HPDE6-E6E7 (cell line): ENCODE results near the gene ATXN3L.

Source experiments
- DNase-seq: peaks from one replicate; pipeline ENCODE4 v3.0.0; 2011; ENCODE audit warnings: missing footprints; ENCODE audit errors: extremely low spot score

The ATXN3L gene

DNA sequence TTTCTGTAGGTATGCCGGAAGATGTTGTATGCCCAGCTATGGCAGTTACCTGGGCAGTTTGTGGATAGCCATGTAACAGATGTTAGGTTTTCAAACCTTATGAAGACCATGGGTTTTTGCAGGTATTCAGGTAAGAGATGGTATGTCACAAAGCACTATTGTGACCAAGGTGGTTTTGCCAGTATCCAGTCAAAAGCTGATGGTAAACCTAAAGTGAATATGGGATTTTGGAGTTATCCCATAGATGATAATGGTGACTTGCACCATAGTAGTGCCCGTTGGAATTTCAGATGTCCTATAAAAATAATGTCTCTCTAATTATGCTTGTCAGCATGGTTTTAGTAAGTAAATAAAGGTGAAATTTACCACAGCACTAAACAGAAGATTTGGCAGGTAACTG lies at the start of gene ATXN3L:
Gene ATXN3L, minus strand, starts transcription at position 101 of the 400 bp plus-strand sequence. CDS start 119 bp downstream, outside the sequence.
- DNase-seq, result no peak

DNA sequence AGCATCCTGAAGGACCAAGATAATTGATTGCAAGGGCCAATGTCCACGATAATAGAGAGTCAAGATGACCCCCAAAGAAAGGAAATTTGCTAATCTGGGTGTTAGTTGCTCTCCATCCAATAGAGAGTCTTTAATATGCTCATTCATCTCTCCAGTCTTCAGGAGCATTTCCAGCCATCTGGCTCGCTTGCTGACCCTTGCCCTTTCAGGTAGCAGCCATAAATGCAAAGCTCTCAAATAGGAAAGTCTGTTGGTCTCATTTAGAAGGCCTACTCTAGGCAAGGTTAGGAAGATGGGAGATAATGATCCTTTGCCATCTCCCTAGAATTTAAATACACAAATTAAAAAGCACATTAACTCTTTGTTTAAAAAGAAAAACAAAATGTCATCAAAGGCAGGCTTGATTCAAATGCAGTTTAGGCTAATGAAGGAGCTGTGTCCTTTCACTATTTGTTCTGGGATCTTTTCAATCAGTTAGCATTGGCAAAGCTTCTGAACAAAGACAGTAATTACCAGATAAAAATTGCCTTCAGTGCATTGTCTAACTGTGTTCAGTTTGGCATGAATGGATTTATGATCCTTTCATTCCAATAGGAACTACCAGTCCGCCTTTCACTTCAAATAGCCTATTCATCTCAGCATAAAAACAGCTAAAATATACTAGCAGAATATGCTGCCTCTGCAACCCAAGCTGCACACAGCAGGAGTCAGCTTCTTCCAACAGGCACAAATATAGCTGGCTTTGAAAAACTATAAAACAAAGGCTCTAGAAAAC lies 49.6 kb upstream of the ATXN3L start:
- no peak for DNase-seq

DNA sequence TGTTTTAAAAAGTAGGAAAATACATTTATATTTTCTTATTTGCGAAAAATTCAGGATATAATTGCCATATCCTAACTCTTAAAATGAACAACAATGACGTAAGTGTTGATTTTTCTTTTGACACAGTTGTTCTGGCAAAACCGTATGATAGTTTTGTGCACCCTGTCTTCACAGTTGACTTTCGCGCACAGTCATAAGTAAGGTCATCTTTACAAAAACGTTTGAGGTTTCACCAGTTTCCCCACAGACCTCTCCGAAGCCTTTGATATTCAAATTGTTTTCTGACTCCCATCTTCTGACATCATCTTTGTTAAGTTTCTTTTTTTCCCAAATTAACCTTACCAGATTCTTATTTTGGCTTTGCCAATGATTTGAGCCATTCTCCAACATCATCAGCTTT lies 48.1 kb upstream of the ATXN3L start:
- no peak for DNase-seq

DNA sequence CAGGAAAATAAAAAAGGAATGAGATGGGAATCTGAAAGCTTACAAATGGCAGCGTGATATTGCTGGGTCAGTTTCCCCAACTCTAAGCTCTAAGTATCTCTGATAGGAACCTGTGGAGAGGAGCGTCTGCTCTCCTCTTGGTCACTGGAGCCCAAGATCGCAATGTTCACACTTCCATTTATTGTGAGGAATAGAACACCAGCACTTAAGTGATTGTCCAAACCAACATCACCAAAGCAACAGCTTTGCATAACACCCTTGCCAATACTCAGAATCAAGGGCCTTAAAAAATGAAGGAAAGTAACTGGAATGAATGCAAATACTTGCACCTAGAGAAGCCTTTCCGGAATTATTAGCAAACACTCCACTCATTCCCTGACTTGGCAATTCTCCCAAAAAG lies 46.8 kb upstream of the ATXN3L start:
- DNase-seq, result no peak

DNA sequence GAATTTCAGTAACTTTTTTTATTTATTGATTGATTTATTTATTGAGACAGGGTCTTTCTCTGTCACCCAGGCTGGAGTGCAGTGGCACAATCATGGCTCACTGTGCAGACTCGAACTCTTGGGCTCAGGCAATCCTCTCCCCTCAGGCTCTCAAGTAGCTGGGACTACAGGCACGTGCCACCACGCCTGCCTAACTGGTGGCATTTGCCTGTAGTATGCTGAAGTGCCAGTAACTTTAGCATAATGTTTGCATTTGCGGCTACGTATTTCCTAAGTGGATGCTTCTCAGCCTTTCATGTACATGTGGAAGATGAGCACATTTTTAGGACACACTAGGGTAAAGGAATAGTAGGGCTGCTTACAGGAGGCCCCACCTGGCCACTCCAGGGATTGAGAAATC lies 45.3 kb upstream of the ATXN3L start:
- no peak for DNase-seq

DNA sequence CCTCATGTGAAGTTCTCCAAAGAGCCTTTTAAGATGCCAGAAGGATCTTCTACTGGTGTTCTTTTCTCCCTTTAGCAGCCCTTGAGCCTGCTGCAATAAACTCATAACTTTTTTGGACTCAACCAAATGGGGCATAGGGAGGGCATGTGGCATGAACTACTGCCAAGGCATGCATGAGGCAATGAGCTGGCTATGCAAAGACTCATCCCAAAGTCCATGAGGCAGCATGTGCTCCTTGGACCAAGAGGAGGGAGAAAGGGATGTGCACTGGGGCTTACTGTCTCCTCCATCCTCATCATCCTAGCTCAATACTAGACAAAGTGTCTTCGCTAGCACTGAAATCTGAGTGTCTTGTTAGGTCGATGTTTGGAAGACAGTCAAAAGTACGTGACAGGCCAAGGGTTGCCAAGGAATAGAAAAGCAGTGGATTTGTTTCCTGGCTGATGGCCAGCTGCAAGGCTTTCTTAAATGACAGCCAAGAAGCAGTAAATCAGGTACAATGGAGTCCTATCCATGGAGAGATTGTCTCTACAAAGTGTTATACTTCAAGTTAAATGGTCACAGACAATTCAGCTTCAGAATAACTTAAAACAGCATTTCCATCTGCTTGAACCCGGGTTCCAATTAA lies 44.5 kb upstream of the ATXN3L start:
- DNase-seq, result no peak

DNA sequence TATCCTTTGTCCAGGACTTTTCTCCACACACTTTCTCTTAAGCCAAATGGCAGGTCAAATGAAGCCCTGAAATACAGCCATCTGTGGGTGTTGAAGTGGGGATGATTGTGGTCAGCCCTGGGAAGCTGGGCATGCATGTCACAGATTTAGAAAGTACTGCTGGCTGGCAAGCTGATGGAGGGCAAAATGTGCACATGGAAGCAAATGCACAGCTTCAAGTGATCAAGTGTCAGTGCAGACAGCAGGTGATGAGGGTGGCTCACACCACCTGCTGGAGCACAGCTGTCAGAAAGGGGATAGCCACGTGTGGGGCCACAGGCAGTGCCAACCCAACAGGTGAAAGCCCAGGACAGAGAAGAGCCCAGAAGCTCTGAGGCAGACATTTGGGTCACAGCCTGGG lies 40.3 kb upstream of the ATXN3L start:
- DNase-seq, result no peak

DNA sequence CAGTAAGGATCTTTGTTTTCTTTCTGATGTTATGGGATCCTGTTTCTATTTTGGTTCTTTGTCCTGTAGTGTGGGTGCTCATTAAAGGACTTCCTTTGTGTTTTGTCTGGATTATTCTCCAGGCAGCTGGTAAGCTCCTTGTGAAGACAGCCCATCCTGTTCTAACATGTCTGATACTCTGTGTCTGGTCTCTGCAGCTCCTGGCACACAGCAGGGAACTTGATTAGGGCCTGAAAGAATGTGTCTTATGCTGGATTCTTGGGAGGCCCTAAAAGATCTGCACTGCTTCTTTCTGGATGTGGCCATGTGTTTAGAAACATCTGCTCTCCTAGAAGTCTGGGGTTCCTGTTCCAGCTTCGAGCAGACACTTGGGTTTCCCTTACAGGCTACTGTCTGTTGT lies 38.1 kb upstream of the ATXN3L start:
- DNase-seq, result peak; percentile 51

DNA sequence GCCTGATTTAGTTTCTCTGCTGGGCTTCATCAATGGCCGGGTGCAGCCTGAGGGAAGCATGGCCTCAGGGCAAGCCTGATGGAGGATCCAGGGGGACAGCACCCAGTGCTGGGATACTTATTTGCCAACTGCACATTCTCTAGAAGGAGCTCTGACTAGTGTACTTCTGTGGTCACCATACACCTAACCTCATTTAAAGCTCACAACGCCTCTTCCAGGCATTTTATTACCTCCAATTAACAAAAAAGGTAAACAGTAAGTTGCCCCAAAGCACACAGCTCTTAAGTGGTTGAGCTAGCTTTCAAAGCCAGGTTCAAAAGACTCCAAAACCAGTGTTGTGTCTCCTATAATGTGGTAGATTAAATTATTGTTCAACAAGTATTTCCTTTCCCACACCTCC lies 26.8 kb upstream of the ATXN3L start:
- DNase-seq, result no peak

DNA sequence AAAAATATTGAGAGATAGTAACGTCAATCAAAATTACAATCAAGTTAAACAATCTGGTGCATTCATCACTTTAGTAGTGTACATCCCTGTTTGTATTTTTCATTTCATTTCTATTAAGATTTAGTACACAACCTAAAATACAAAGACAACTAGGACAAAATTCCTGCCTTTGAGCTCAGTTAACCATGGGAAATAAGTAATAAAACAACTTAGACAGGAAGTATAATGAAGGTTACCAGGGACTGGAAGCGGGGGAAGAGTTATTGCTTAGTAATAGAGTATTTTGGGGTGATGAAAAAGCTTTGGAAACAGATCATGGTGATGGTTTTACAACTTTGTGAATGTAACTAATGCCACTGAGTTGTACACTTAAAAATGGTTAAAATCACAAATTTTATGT lies 25.6 kb upstream of the ATXN3L start:
- no peak for DNase-seq

DNA sequence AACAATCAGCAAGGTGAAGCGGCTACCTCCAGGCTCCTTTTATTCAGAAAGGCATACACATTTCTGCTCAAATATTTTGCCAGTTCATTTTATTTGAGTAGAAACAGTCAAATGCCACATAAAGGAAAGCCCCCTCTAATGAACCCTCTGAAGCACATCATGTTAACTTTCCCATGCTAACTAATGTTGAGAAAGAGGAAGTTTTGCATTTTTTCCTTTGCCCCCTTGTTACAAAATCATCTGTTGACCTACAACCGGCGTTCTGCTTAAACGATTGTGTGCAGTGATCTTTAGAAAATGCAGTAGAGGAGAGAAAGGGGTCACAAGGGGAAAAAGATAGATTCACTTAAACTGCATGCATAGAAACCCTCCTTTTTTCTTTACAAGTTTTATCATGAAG lies 25.2 kb upstream of the ATXN3L start:
- no peak for DNase-seq

DNA sequence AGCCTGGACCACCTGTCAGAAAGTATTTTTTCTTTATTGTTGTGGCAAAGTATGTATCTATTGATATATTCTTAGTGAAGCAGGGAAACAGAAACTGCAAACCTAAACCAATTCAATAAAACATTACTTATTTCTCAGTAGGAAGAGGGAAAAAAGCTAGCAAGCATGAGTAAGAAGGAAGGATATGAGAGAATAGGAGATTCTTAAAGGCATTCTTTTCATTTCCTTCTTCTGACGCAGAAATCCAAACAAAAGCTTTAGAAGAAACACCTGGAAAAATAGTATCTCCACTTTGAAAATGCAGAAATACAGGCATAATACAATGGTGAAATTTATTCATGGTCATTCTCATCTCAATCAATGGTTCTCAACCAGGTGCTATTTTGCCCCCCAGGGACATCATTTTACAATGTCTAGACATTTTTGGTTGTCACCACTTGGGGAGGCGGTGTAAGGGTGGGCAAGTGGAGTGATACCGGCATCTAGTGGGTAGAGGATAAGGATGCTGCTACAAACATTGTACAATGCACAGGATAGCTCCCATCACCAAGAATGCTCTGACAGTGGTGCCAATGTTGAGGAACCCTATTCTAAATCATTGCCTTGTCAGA lies 21.7 kb upstream of the ATXN3L start:
- DNase-seq, result no peak

DNA sequence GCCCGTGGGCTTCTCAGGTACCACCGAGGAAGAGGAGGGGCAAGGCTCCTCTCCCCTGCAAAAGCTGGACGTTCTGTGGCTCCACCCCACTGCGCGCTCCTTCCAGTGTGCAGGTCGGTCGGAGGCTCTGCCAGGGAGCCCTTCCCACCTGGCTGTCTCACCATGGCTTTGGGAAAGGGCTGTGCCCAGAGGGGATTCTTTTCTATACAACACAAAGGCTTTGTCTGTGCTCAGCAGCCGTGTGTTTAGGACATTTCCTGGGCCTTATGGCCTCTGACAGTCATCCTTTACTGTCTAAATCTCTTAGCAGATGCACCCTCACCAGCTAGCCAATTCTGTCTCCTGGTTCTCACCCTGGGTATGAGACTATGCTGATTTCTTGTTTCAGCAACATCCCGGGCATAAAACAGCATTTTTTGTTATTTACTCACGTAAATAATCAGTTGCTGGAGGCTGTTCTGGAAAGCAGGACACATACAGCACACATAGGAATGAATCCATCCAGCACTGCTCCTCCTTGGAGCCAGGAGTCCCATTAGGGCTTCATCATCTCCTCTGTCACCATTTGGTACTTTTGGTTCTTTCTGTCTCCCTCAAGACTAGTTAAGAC lies 20.4 kb upstream of the ATXN3L start:
- no peak for DNase-seq

DNA sequence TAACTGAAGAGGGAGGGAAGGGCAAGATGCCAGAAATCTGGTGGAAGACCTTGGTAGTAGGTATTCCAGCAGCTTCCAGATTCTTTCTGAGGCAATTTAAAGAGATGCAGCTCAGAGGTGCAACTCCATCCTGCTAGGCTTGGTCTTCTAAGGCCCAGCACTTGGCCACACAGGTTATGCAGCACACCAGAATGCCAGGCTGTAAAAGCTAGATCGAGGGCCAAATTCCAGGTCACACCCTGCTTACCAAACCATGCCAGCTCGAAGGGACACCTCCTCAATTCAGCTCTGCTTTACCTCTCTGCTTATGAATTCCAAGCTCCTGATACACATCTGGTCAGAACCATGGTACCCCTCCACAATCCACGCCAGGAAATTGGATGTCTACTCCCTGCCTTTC lies 19.8 kb upstream of the ATXN3L start:
- no peak for DNase-seq

DNA sequence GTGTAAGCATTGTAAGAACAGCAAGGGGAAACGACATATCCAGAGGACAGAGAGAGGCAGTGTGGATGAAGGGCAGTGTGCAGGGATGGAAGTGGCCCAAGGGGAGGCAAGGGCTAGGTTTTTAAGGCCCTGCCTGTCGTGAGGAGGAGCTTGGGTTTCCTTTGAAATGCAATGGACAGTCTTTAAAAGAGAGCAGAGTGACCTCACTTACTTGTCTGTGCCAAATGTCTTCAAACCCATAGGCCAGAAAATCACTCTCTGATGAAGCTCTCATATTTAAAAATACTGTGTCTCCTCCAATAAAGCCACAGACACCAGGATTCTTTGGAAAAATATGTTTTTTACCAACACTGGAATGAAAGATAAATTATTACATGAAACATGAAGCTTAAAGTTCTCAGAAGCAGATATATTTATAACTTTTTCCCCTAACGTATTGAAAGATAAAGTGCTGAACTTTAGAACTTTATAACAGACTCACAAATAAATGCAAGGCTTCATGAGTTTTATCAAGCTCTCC lies 19.2 kb upstream of the ATXN3L start:
- DNase-seq, result no peak

DNA sequence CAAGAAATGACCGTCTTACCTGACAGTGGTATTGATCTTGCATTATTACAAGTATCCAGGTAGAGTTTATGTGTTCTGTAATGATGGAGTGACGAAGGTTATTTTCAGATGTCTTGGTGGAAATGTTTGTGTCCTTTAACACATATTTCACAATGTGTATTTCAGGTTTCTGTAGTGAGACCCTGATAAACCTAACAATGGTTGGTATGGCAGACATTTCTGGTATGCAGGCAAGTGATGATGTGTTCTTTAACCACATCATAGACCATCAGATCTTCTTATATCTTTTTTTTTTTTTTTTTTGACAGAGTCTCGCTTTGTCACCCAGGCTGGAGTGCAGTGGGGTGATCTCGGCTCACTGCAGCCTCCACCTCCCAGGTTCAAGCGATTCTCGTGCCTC lies 14.6 kb upstream of the ATXN3L start:
- DNase-seq, result no peak

DNA sequence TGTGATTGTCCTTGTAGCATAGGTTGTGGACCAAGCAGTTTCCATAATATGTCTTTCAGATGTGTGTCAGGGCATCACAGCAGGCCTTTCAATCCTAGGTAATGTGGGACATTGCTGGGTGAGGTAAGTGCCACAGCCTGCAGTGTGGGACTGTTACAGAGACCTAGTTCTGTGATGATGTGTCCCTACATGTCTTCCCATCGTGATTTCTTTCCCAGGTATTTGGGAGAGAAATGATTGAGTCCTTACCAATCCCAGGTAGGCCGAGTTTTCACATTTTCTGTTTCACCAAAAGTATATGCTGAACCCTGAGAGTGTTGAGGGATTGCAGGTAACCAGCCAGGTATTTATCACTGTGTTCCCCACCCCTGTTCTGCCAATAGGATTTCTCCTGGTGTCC lies 10.6 kb upstream of the ATXN3L start:
- no peak for DNase-seq

DNA sequence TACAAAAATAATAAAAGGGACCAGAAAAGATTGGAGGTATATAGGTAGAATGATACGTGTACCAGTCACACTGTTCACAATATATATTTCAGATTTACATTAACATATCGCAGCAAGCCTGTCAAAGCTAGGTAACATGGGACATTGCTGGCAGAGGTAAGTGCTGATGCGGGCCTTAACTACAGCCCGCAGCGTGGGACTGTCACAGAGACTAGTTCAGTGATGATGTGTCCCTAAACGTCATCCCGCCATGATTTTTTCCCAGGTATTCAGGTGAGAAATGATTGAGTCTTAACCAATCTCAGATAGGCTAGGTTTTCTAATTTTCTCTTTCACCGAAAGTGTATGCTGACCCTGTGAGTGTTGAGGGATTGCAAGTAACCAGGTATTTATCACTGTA lies 7.8 kb upstream of the ATXN3L start:
- no peak for DNase-seq

DNA sequence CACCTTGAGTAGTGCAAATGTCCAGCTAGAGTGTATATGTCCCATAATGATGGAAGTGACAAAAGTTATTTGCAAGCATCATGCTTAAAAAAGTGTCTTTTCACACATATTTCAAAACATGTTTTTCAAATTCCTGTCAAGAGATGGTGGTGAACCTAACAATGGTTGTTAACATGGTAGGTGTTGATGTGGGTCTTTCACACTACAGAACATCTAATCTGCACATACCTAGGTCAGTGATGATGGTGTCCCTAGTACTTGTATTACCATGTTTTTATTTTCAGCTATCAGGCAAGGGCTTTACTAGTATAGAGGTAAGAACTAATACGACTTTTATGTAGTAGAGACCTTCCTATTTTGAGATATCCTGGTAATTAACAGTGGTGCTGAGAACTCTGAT lies 3.4 kb upstream of the ATXN3L start:
- DNase-seq, result no peak

DNA sequence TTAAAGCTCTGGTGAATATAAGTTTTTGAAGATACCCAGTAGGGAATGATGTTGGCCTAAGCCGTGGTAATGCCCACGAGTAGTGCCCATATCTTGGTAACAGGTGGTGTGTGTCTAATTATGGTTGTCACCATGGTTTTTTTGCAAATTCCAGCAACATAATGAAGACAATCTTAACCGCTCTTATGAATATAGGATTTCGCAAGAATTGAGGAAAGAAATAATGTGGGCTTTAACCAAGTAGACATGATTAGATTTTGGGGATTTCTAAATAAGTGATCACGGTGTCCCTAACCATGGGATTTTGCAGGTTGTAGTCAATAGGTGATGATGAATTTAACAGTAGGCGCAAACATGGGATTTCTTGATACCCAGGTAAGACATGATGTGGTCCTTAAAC lies 2.5 kb downstream of the ATXN3L start:
- no peak for DNase-seq

DNA sequence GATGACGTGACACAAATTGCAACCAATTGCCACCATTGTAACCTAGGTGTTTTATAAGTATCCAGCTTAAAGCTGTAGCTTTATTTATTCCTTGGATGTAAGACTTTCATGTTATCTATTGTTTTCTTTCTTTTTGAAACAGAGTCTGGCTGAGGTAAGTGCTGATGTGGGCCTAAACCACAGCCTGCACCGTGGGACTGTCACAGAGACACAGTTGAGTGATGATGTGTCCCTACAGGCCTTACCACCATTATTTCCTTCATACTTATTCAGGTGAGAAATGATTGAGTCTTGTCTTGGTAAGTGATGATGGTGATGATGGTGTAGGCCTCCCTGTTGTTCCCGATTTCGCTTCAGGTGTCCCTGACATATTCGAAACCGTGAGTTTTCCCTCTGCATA lies 8.3 kb downstream of the ATXN3L start:
- DNase-seq, result no peak

DNA sequence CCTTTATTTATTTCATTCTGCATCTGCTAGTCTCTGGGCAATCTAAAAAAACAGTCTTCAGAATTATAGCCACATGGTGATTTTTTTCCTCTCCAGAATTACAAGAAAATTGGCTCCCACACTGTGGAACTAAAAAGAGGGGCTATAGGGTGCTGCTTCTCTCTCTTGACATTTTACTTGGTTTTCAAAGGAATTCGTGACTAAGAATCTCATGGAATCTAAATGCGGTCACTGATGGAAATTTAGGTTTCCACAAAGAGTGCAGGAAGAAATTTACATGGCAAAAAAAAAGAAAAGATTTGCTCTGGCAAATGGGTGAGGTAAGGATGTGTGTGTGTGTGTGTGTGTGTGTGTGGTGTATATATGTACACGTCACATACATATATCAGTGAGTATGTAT lies 10.2 kb downstream of the ATXN3L start:
- DNase-seq, result no peak

DNA sequence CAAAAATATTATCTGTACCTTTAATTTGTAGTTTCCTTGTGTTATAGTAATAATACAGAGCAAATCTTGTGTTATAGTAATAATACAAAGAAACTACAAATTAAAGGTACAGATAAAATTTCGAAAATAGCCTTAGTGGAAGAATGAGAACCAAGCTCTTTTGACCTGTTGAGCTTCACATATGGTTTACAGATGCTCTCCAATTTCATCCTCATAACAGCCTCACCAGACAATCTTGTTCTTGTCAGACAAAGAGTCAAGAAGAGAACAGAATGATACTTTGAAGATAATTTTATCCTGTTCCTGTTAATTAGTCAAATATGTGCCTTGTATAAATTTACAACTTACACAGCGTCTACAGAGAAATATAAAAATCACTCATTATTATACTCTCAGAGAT lies 12.8 kb downstream of the ATXN3L start:
- DNase-seq, result no peak
